HG03175 (cell line): Measurements from ENCODE around the gene LRP1B.
"Not testable (repeated sequence)": the region's sequence is repeated elsewhere in the genome, so short reads cannot be mapped to it uniquely, and the experiment has no call there.

Experiments
- ATAC-seq: cut with Tn5 transposase; IDR thresholded peaks from one replicate; pipeline ENCODE4 v1.9.1; 2021; ENCODE audit warnings: mild to moderate bottlenecking, moderate library complexity; ENCODE audit not compliant: unreplicated experiment

The LRP1B gene

DNA sequence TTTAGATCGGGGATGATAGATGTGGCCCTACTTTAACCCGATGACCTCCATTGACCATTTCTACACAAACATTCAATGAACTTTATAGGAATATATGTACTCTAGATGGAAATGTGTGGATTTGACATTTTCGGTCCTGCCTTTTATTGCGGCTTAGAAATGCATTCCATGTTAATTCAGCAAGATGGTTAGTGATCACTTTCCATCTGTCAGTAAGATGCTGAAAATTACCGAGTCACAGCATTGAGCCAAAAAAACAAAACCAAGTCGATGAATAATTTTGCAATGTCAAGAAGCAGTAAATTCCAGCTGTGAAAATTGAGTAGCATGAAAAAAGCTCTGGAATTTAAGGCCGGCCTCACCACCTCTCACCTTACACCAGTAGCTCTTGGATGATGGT is 1708.1 kb downstream of the LRP1B start:
- ATAC-seq = no peak

DNA sequence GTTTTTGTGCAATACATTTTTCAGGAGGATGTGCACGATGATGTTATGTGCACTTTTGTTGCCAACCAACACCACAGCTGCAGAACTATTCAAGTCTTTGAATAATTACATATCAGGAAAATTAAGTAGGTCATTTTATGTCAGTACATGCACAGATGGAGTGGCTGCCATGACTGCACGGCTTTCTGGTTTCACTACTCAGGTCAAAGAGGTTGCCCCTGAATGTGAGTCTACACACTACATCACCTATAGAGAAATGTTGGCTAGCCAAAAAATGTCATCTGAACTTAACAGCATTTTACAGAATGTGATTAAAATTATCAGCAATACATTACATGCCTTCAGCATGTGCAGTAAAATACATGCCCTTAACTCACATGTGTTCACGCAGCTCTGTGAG is 1713.3 kb downstream of the LRP1B start:
- ATAC-seq = no peak

DNA sequence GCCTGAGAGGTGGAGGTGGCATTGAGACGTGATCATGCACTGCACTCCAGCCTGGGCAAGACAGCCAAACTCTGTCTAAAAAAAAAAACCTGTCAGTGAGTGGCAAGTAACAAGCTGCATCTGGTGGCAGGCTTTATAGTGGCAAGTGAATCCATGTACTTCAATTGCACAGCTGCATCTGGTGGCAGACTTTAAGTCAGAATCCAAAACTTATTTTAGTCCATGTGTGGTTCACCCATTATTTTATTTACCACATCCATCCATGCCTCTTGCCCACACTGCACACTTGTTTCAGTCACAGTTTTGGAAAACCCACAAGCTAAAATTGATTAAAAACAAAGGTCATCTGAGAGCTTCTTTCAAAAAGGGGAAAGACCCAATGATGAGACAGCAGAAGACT is 1714.2 kb downstream of the LRP1B start:
- no peak for ATAC-seq

DNA sequence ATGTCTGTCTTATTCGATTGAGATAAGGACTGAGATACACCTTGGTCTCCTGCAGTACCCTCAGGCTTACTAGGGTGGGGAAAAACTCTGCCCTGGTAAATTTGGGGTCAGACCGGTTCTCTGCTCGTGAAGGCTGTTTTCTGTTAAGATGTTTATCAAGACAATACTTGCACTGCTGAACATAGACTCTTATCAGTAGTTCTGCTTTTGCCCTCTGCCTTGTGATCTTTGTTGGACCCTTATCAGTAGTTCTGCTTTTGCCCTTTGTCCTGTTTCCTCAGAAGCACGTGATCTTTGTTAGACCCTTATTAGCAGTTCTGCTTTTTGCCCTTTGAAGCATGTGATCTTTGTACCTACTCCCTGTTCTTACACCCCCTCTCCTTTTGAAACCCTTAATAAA is 1715.8 kb downstream of the LRP1B start:
- ATAC-seq = not testable (repeated sequence)

DNA sequence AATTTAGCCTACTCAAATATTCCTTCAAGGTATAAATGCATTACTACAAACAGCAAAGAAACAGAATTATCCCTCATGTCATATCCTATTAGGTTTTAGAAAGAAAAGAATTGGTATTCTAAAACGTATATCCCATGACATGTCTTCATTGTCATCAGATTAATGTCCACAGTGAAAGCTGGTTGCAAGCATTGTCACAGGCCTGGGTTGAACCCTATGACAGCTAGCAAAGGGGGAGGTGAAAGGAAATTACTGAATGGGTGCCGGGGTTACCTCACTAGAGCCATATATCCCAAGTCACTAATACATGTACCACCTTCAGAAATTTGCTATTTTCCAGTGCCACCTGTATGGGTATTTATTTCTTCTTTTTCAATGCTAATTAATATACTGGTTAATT is 1720.1 kb downstream of the LRP1B start:
- ATAC-seq = no peak

DNA sequence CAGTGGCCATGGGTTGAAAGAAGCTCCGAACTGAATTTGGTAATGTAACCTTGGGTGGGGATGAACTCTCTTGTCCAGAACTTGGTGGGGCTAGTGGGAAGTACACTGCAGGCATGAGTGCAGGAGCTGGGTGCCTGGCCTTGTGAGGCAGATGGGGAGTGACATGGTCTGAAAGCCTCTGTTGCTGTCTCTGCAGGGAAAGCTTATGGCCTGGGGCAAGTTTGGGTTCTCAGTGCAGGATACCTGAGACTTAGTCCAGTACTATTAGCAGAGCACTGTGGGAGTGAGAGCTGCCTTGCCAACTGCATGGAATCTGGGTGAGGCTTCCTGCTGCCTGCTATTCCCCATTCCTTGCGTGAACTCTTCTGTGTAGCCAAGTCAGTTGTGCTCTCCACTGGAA is 1729.8 kb downstream of the LRP1B start:
- ATAC-seq = no peak

DNA sequence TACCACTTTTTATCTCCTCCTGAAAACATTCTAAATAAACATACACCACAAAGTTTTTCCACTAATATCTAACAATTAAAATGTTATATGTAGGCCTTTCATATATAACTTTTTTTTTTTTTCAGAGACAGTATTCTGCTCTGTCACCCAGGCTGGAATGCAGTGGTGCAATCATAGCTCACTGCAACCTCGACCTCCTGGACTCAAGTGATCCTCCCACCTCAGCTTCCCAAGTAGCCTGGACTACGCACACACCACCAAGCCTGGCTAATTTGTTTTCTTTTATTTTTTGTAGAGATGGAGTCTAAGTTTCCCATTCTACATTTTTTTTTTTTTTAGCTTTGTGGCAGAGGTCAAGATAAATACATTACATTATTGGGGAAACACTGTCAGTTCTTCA is 1738.0 kb downstream of the LRP1B start:
- no peak for ATAC-seq

DNA sequence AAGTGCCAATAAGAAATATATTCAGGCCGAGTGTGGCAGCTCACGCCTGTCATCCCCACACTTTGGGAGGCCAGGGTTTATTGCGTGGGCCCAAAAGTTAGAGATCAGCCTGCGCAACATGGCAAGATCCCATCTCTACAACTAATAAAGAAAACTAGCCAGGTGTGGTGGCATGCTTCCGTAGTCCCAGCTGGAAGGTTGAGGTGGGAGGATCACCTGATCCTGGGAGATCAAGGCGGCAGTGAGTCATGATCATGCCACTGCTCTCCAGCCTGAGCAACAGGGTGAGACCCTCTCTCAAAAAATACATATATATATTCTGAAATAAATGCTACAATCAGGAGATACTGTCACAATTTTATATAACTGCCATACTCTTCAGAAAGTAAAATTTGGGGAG is 1745.9 kb downstream of the LRP1B start:
- no peak for ATAC-seq

DNA sequence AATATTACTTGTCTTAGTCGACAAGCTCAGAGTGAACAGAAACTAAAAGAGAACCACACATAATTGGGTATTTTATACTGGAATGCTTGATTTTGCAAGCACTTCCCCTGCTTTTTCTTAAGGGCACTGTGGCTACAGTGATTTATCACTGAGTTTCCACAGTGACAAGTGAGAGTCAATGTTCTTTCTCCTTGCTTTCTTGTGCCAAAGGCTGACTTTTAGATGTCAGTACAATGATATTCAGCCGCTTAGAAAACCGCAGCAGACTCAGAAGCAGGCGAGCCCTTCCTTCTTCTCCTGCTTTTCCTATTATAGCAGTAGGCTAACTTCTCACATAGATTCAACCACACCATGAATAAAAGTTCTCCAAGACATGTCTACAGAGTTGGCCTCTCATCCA is 1747.0 kb downstream of the LRP1B start:
- ATAC-seq = no peak

DNA sequence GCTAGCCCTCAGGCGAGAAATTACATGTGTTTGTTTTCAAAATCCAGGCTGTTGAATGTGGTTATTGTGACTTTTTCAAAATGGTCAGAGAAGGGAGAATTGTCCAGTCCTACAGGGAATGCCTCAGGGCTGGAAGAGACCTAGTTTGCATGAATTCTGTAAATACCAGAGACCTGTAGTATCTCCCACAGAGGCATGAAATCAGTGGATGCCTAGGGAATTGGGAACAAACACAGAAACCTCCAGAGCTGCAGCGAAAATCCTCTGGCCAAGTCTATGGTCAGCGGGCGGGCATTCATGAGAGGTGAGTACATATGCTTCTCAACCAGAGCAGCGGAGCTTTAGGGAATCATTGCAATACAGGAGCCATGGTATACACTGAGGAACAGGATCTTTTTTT is 1754.1 kb downstream of the LRP1B start:
- no peak for ATAC-seq

DNA sequence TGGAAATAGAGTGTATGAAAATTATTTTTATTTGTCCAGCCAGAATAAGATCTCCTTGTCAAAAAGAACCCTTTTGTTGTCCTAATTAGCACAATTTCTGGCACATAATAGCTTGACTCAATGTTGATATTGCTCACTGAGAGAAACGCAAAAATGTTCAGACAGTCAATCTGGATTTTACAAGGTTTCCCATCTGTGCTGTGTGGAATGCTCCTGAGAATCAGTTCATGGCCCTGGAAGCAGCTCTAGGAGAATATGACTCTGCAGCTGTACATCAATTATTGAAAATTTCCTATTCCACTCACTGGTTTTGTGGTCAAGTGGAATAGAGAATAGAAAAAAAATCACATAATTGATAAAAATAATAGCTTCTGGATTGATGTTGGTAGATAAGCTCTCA is 1767.7 kb downstream of the LRP1B start:
- ATAC-seq = no peak

DNA sequence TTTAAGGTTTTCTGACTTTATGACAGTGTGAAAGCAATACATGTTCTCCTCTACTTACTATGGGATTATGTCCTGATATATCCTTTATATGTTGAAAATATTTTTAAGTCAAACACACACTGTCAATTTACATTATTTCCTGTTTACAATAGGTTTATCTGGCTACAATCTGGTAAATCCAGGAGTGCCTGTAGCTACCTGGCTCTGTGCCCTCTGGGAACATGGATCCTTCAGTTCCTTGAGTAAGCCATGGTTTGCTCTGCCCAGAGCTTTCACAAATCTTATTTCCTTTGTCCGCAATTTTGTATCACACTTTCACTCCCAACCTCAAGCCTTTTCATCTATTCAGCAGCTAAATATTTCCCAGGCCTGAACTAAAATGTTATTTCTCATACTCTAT is 1768.5 kb downstream of the LRP1B start:
- ATAC-seq = no peak

DNA sequence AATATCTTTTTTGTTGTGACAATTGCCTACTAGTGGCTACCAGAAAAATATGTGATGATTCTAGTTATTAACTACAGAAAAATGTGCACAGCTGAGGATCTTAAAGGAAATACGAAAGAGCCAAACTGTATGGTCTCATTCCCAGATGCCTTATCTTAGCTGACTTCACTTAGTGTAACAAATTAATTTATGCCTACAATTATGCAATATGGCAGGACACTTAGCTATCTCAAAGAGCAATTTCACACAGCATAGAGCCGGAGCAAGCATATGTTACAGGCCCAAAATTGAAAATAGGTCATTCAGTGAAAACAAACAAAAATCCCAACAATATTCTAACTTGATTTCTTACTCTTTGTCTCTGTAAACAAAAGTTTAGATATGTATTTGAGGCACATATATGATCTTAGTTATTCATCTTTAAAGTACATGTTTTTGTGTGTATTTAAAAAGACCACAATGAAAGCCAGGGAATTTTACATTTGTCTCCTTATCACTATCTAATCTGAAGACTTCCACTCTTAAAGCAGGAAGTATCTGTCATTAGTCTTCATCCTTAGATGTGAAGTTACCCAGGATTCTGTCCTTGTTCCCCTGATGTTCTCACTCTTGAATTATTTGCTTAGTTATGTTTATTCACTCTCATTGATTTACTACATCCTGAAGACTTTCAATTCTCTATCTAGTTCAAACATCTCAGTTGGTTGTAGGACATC is 1771.6 kb downstream of the LRP1B start:
- no peak for ATAC-seq

DNA sequence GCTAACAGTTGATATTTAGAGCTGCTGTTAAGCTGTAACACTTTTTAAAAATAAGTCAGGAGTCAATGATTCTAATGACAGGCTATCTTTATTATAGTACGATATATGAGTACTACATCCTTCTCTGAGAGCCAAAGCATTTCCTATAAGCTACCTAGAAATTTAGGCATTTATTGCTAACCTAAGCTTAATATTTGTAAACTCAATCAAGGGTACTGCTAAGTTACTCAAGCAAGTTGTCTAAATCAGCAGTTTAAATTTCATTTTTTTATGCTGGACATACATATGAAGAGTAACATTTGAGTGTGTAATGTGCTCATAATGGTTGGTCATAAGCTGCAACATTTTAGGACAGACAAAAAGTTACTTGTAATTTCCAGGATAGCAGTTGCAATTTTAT is 1774.1 kb downstream of the LRP1B start:
- no peak for ATAC-seq

DNA sequence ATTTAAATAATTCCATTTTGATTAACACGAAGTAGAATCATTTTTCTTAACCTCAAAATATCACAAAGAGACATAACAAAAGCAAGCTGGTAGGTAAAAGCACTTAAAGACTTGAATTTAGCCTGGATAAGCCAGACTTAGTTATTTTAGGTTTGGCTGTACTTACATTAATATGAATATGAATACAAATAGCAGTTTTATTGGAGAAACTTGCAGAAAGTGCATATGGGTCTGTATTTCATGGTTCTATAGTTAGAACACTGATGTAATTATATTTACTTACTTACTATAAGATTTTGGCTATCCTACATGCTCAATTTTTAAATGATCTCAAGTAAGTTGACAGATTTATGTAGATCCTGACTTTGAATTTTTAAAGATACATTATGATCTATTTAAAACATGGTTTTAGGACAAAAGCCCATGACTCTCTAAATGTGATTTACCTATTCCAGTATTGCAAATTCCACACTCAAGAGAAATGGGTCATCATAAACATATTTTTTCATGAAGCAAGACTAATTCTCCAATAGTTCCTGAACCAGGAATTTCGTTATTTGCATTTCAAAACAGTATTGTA is 1775.2 kb downstream of the LRP1B start:
- ATAC-seq = no peak

DNA sequence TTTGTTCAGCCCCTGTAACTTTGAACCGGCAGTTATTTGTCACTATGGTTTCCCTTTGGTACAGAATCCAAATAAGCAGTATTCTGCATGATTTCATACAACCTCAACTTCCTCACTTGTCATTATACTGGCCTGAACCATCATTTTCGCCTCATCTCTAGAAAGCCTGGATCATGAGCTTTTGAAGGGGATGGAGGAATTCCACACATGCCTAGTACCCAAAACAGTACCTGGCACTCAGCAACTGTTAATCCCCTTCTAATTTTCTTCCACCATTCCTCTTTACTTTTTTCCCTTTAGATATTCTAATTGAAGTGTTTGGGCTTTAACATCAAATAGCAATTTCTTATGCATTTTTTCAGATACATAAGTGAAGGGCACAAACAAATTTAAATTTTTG is 1776.3 kb downstream of the LRP1B start:
- no peak for ATAC-seq

DNA sequence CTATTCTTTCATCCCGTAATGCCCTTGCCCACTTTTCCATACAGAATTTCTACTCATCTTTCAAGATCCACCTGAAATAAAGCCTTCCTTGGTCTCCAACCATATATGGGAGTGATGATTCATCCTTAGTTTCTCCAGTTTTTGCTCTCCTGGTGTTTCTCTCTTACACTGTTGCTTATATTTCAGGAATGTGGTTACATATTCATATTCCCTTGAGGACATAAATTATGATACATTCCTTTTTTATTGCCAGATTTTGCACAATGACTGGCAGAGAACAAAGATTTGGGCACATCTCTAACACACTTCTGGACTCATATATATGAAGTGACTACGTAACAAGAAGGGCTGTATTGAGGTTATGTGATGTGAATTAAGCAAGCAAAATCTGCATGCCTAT is 1777.3 kb downstream of the LRP1B start:
- no peak for ATAC-seq

DNA sequence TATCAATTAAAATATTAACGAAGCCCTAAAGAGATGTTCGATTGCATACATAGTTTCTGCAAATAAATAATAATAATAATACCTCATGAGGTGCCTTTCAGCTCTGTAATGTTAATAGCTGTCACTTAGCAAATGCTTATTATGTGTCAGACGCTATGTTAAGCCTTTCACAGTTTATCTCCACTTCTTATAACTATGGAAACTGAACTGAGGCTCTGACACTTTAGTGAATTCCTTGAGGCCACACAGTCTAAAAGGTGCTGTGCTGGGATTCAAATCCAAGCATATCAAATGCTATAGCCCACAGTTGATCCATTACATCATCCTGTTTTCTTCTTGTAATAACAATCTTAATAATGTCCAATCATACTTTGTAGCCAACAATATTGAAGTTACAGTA is 1779.1 kb downstream of the LRP1B start:
- no peak for ATAC-seq

DNA sequence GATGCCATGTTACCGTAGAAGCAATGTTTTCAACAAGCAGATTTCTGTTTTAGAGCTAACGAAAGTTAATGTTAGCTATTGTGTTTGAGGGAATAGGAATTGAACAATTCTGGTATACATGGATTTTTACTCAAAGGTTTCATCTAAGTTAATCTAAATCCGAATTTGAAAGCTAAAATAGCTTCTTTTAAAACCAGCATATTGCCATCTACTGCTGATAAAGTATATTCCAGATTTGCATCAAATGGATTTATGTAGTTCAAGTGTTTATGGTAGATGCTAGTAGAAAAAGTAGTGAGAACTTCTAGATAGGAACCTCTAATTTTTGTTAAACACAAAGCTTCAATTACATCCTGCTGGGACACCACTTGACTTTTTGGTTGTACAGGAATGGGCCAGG is 1781.1 kb downstream of the LRP1B start:
- no peak for ATAC-seq

DNA sequence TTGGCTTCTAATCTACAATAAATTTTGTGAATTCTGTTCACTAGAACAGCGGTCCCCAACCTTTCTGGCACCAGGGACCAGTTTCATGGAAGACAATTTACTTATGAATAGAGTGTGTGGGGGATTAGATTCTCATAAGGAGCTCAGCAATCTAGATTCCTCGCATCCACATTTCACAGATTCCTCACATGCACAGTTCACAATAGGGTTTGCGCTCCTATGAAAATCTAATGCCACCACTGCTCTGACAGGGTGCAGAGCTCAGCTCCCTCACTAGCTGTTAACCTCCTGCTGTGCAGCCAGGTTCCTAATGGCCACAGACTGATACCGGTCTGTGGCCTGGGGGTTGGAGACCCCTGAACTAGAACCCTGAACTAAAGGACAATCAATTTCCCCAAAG is 1782.0 kb downstream of the LRP1B start:
- no peak for ATAC-seq

DNA sequence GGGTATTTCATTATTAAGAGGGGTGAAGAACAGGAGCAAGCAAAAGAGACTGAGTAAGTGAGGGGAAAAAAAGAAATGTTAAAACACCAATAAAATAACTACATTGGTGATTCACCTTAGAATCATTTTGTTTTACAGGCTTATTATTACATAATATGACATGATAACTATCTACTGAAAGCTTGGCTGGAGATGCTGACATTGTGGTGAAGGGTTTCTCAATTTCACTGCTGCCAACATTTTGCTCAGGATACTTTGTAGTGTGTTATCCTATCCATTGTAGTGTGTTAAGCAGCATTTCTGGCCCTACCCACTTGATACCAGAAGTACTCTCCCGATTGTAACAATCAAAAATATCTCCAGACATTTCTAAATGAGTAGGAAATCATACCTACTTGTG is 1786.0 kb downstream of the LRP1B start:
- no peak for ATAC-seq

DNA sequence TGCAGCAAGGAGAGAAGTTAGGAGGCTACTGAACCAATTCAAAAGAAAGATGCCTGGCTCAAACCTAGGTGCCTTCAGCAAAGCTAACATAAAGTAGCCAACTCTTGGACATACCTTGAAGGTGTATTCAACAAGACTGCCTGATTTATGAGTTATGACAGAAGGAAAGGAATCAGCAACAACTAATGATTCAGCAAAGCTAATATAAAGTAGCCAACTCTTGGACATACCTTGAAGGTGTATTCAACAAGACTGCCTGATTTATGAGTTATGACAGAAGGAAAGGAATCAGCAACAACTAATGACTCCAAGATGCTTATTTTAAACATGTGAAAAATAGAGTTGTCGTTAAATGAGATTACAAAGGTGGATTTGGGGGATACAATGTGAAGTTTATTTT is 1786.5 kb downstream of the LRP1B start:
- ATAC-seq = not testable (repeated sequence)

DNA sequence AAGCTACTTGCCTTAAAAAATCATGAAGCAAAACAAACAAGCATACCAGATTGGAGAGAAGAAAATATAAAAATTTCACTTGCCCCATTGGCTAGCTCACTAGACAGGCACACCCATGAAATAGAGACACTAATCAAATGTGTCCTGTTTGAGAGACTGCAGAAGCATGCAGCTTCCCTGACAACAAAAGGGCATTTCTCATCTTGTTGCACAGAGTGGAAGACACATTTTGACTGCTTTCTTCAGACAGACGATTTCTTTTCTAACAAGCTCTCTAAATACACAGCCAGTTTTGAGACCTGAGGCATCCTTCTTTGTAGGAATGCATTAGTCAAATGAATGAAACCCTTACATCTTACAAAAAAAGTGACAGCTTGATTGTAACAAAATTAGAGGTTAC is 1792.0 kb downstream of the LRP1B start:
- ATAC-seq = no peak
